HG02763 (cell line): Measurements from ENCODE around the gene SLC7A5.
"Not testable (repeated sequence)": the region's sequence is repeated elsewhere in the genome, so short reads cannot be mapped to it uniquely, and the experiment has no call there.

Experiments
- ATAC-seq: cut with Tn5 transposase; IDR thresholded peaks from one replicate; pipeline ENCODE4 v1.9.1; 2021; ENCODE audit warnings: mild to moderate bottlenecking, moderate library complexity; ENCODE audit not compliant: unreplicated experiment

The SLC7A5 gene

DNA sequence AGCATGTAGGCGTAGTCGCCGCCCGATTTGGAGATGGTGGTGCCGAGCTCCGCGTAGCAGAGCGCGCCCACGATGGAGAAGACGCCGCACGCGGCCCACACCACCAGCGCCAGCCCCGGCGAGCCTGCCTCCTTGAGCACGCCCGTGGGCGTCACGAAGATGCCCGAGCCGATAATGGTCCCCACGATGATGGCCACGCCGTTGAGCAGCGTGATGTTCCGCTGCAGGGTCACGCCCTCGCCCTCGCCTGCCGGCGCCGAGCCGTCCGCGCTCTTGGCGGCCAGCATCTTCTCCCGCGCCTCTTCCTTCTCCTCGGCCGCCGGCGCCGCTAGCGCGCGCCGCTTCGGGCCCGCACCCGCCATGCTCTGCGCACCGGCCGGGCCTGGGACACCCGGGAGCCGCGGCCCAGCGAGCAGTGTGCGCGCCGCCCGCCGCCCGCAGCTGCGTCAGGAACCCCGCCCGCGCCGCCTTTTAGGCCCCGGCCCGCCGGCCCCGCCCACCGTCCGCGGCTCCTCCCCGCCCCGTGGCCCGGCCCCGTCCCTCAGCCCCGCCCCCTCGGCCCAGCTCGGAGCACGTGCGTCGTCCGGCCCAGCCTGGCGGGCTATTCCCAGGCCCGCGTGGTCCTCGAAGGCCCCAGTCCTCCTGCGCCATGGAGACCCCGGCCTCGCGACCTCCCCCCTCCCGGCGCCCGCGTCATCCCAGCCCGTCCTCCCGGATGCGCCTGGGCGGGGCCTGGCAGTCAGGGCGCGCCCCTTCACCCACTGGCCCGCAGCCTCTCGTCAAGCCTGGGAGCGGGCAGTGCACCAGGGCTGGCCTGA lies at the start of gene SLC7A5:
Gene SLC7A5 (minus strand): TSS at position 447 of the 818 bp plus-strand sequence. CDS start 85 bp downstream, at position 362.
- peak; percentile 66 for ATAC-seq

GRCh38 chr16:87918338-87918737 lies 49.0 kb upstream of the SLC7A5 start:
- no peak for ATAC-seq

- no peak for ATAC-seq
These were observed 48.2 kb upstream of the SLC7A5 start for GRCh38 chr16:87917503-87917902.

DNA sequence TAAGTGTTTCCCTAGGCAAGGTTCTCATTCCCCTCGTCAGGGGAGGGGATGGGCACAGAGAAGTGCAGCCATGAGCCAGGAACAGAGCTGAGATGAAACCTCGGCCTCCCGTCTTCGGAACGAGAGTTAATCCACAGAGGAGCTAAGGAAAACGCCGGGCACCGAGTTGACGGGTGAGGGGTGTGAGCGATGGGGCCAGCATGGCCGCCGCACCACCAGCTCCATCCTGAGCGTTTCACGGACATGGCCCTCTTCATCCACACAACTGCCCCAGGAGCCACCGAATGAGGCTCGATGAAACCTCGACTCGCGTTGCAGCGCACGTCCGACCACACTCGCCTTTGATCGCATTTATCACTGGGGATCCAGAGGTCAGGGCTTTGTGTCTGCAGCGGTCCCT lies 45.5 kb upstream of the SLC7A5 start:
- ATAC-seq: no peak

DNA sequence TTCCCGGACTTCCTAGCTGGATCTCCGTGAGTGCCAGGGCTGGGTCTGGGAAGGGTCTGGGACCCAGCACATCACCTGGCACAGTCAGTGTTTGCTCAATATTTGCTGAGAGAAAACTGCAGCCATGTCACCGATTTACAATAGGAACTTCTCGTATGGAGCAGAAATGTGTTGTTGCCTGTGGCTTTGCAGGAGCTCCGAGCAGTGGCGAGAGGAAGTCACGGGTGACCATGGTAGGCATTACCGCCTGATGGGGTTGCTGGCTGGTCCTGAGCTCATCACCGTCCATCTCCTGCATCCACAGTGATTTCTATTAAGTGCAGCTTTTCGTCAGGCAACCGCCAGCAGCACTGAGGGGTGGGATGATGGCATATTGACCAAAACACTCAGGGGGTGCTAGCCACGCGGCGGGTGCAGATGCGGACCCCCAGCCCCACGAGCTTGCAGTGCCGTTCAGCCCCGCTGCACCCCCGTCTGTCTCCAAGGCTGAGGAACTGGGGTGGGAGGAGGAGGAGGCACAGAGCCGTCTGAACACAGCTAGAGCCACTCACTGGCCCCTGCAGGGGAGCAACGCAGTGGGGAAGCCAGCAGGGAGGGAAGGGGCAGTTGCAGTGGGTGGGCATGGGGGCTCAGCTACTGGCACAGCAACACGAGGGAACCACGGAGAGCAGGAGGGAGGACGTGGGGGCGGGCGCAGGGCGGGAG lies 44.9 kb upstream of the SLC7A5 start:
- not testable (repeated sequence) for ATAC-seq

- not testable (repeated sequence) for ATAC-seq
These were observed 43.4 kb upstream of the SLC7A5 start for GRCh38 chr16:87912691-87913090.

DNA sequence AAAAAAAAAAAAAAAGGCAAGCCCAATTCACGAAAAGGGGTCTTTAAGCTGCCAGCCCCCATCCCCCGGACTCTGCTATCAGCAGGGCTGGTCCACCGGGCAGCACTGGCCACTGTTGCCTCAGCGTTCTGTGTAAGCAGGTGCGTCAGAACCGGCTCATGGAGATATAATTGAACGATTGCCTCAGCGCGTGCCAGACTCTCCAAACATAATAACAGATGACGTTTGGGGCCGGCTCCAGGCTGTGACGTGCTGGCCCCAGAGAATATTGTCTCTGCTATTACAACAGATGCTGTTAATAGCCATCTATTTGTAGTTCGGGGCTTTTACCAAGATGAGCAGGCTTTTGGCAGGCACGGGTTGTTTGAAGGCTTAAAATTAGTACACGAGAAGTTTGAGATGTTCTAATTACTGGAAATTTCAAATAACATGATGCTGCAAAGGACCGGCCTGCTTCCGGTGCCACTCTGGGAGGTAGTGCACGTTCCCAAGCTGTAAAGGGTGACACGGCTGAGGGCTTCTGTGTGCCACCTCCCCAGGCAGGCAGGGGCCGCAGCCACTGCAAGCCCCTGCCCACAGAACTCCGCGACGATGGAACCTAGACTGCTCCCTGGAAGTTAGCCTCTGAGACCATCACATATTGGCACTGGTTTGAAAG lies 41.9 kb upstream of the SLC7A5 start:
- not testable (repeated sequence) for ATAC-seq

DNA sequence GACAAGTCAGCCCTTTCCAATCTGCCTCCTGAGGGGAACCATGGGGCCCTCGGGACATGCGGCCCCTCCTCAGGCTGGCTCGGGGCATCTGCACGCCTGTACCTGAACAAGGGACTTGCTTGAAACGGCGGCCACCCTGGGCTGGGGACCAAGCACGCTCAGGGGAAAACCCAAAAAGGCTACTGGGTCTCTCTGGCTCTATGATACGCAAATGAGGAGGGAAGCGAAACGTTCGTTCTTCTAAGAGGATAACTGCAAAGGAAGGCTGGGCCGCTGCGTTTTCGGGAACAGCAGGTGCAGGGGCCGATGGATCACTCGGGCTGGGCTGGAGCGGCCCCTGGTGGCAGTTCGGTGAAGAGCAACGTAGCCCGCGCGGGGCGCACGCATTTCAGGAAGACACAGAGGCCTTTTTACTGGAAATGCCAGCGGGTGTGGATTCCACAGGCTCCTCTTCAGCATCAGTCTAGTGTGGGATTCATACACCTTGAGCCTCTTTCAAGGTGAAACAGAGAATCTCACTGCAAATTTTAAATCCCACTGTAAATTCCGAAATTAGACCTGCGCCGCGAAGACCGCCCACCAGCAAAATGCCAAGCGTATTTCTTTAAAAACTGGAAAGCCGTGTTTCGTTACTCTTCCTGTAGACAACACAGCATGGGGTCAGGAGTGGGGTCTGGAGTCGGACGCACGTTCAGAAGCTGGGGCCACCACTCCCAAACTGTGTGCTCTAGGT lies 40.1 kb upstream of the SLC7A5 start:
- ATAC-seq: peak; percentile 78

GRCh38 chr16:87908101-87908500 lies 38.8 kb upstream of the SLC7A5 start:
- ATAC-seq: not testable (repeated sequence)

GRCh38 chr16:87905521-87905920 lies 36.2 kb upstream of the SLC7A5 start:
- ATAC-seq: not testable (repeated sequence)

DNA sequence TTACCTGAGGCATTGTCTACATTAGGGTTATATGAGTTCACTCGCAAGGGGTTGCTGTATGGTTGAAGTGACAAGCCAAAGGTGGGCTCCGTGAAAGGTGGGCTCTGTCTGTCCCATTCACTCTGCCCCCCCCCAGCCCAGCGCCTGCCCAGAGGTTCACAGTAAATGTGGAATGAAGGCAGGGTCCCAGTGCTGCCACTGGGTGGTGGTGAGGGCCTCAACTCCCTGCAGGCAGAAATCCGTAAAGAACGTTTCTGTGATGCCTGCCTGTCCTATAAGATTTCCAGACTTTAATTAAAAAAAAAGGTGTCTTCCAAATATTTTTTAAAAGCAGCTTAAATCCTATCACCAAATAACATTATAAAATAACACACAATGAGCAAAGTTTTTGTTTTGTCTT lies 35.7 kb upstream of the SLC7A5 start:
- not testable (repeated sequence) for ATAC-seq

- ATAC-seq: not testable (repeated sequence)
These were observed 31.2 kb upstream of the SLC7A5 start for GRCh38 chr16:87900489-87900888.

- no peak for ATAC-seq
These were observed 28.5 kb upstream of the SLC7A5 start for GRCh38 chr16:87897521-87898505.

DNA sequence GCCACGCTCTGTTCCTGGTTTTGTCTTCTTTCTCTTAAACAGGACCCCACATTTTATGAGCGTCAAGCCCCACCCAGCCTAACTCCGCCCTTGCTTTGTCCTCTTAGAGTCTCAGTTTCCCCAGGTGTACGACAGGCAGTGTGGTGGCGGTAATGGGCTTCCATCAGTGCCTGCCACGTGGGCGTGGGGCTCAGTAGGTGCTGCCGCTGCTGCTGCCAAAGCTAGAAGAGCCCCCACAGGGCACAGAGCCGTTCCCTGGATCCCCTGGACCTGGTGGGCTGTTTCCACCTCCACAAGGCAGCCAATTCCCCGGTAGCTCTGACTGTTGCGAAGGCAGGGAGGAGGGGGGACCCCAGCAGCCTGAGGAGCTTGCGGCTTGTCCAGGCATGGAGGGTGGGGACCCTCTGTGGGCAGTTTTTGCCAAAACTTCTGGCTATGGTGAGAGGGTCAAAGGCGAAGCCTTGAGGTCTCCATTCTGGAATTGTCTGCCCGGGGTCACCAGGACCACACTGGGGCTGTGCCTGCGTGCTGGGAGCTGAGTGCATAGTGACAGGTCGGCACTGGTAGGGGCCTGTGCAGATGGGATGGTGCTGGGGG lies 27.7 kb upstream of the SLC7A5 start:
- not testable (repeated sequence) for ATAC-seq

- not testable (repeated sequence) for ATAC-seq
These were observed 27.0 kb upstream of the SLC7A5 start for GRCh38 chr16:87896176-87896890.

- peak; percentile 64 for ATAC-seq
These were observed 26.4 kb upstream of the SLC7A5 start for GRCh38 chr16:87895641-87896141.

DNA sequence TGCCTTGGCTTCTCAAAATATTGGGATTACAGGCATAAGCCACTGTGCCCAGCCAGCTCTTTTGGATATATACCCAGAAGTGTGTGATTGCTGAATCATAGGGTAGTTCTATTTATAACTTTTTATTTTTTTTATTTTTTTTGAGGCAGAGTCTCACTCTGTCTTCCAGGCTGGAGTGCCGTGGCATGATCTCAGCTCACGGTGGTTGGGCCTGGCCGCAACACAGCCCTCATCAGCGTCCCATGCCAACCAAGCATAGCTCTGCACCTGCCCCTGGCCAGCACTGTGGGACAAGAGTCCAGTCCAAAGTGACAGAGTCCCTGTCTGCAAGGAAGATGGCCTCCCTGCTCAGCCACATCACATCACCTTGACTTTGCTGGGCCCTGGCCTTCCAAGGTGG lies 24.7 kb upstream of the SLC7A5 start:
- ATAC-seq: not testable (repeated sequence)

DNA sequence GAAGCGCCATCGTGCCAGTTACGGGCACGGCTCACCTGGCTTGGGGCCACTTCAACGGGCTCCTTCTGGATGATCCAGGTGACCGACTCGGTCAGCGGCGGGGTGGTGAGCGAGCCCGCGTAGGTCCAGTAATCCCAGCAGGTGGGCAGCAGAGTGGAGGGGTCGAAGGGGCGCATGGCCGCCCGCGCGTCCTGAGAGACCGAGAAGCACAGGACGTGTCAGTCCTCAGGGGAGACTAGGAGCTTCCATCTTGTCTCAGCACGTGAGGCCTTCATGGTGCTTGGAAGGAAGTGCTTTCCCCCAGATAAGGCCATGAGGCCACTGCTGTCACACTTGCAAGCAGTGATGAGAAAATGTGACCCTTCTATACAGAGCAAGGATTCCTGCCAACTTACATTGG lies 22.5 kb upstream of the SLC7A5 start:
- no peak for ATAC-seq
